ENCODE measurements around the gene C1QTNF5.

C1QTNF5 gene

GRCh38 chr11:119329320-119329719 is 11.4 kb downstream of the C1QTNF5 start:
- H3K4me3 ChIP-seq (ENCODE audit: low read depth in 1 of 2, low read length in 2 of 2): no peak overlapping the region
- H3K36me3 ChIP-seq (ENCODE audit: control insufficient read depth in 1 of 2, insufficient read depth in 2 of 2, low read length in 2 of 2): no peaks in the 10 kb centered on the region
- H3K9me3 ChIP-seq (ENCODE audit: control insufficient read depth in 1 of 2, low read length in 2 of 2): no peaks in the 10 kb centered on the region
- H3K4me1 ChIP-seq (ENCODE audit: control insufficient read depth in 1 of 2, insufficient read depth in 2 of 2, low read length in 2 of 2): no peaks in the 10 kb centered on the region
- H3K27me3 ChIP-seq (ENCODE audit: low read depth, low read length): no peaks in the 10 kb centered on the region
- no peak overlapping the region for H3K27ac ChIP-seq (ENCODE audit: low read length)

GRCh38 chr11:119324189-119324588 is 16.5 kb downstream of the C1QTNF5 start:
- H3K36me3 ChIP-seq (ENCODE audit: control insufficient read depth in 1 of 2, insufficient read depth in 2 of 2, low read length in 2 of 2): no peaks in the 10 kb centered on the region
- peaks cover 9 to 25% of the 10 kb centered on the region in 2 donors for H3K4me1 ChIP-seq (ENCODE audit: control insufficient read depth in 1 of 2, insufficient read depth in 2 of 2, low read length in 2 of 2)
- no peak overlapping the region for H3K27ac ChIP-seq (ENCODE audit: low read length)
- no peak overlapping the region for H3K4me3 ChIP-seq (ENCODE audit: low read depth in 1 of 2, low read length in 2 of 2)
- H3K9me3 ChIP-seq (ENCODE audit: control insufficient read depth in 1 of 2, low read length in 2 of 2): no peaks in the 10 kb centered on the region
- H3K27me3 ChIP-seq (ENCODE audit: low read depth, low read length): peaks cover 4% of the 10 kb centered on the region

GRCh38 chr11:119323532-119324033 is 17.1 kb downstream of the C1QTNF5 start:
- Histone ChIP-seq H3K36me3 (ENCODE audit: control insufficient read depth in 1 of 2, insufficient read depth in 2 of 2, low read length in 2 of 2) (no peaks in the 10 kb centered on the region), H3K27ac (ENCODE audit: low read length) (no peak overlapping the region), H3K27me3 (ENCODE audit: low read depth, low read length) (peaks cover 7% of the 10 kb centered on the region), H3K4me3 (ENCODE audit: low read depth in 1 of 2, low read length in 2 of 2) (no peak overlapping the region), H3K9me3 (ENCODE audit: control insufficient read depth in 1 of 2, low read length in 2 of 2) (no peaks in the 10 kb centered on the region), H3K4me1 (ENCODE audit: control insufficient read depth in 1 of 2, insufficient read depth in 2 of 2, low read length in 2 of 2) (peaks cover 9 to 30% of the 10 kb centered on the region in 2 donors)

GRCh38 chr11:119322921-119323531 is 17.7 kb downstream of the C1QTNF5 start:
- Histone ChIP-seq H3K4me1 (ENCODE audit: control insufficient read depth in 1 of 2, insufficient read depth in 2 of 2, low read length in 2 of 2) (peaks cover 11 to 35% of the 10 kb centered on the region in 2 donors), H3K27ac (ENCODE audit: low read length) (no peak overlapping the region)

GRCh38 chr11:119322360-119322739 is 18.3 kb downstream of the C1QTNF5 start:
- H3K27ac ChIP-seq (ENCODE audit: low read length): peak overlapping the region; percentile 45
- peaks cover 13 to 41% of the 10 kb centered on the region in 2 donors for H3K4me1 ChIP-seq (ENCODE audit: control insufficient read depth in 1 of 2, insufficient read depth in 2 of 2, low read length in 2 of 2)

More at GRCh38 chr11:119322921-119323531, 17.7 kb downstream of the C1QTNF5 start:
- Histone ChIP-seq H3K27me3 (ENCODE audit: low read depth, low read length) (peaks cover 8% of the 10 kb centered on the region), H3K9me3 (ENCODE audit: control insufficient read depth in 1 of 2, low read length in 2 of 2) (no peaks in the 10 kb centered on the region), H3K4me3 (ENCODE audit: low read depth in 1 of 2, low read length in 2 of 2) (no peak overlapping the region), H3K36me3 (ENCODE audit: control insufficient read depth in 1 of 2, insufficient read depth in 2 of 2, low read length in 2 of 2) (no peaks in the 10 kb centered on the region)

GRCh38 chr11:119320776-119321524 is 19.7 kb downstream of the C1QTNF5 start:
- peaks cover 13% of the 10 kb centered on the region for H3K27me3 ChIP-seq (ENCODE audit: low read depth, low read length)
- H3K4me1 ChIP-seq (ENCODE audit: control insufficient read depth in 1 of 2, insufficient read depth in 2 of 2, low read length in 2 of 2): peaks cover 13 to 50% of the 10 kb centered on the region in 2 donors

More at GRCh38 chr11:119322360-119322739, 18.3 kb downstream of the C1QTNF5 start:
- Histone ChIP-seq H3K36me3 (ENCODE audit: control insufficient read depth in 1 of 2, insufficient read depth in 2 of 2, low read length in 2 of 2) (no peaks in the 10 kb centered on the region), H3K4me3 (ENCODE audit: low read depth in 1 of 2, low read length in 2 of 2) (peak overlapping the region in 1 of 2 donors; percentile 21), H3K27me3 (ENCODE audit: low read depth, low read length) (peaks cover 8% of the 10 kb centered on the region), H3K9me3 (ENCODE audit: control insufficient read depth in 1 of 2, low read length in 2 of 2) (no peaks in the 10 kb centered on the region)

GRCh38 chr11:119320240-119320775 is 20.4 kb downstream of the C1QTNF5 start:
- H3K9me3 ChIP-seq (ENCODE audit: control insufficient read depth in 1 of 2, low read length in 2 of 2): no peaks in the 10 kb centered on the region
- H3K4me1 ChIP-seq (ENCODE audit: control insufficient read depth in 1 of 2, insufficient read depth in 2 of 2, low read length in 2 of 2): peaks cover 13 to 50% of the 10 kb centered on the region in 2 donors
- H3K27me3 ChIP-seq (ENCODE audit: low read depth, low read length): peaks cover 20% of the 10 kb centered on the region
- H3K27ac ChIP-seq (ENCODE audit: low read length): peak overlapping the region; percentile 94
- peak overlapping the region; percentile 63 to 68 for H3K4me3 ChIP-seq (ENCODE audit: low read depth in 1 of 2, low read length in 2 of 2)
- H3K36me3 ChIP-seq (ENCODE audit: control insufficient read depth in 1 of 2, insufficient read depth in 2 of 2, low read length in 2 of 2): no peaks in the 10 kb centered on the region

More at GRCh38 chr11:119320776-119321524, 19.7 kb downstream of the C1QTNF5 start:
- H3K4me3 ChIP-seq (ENCODE audit: low read depth in 1 of 2, low read length in 2 of 2): peak overlapping the region; percentile 63 to 68
- no peaks in the 10 kb centered on the region for H3K9me3 ChIP-seq (ENCODE audit: control insufficient read depth in 1 of 2, low read length in 2 of 2)
- H3K36me3 ChIP-seq (ENCODE audit: control insufficient read depth in 1 of 2, insufficient read depth in 2 of 2, low read length in 2 of 2): no peaks in the 10 kb centered on the region
- peak overlapping the region; percentile 94 for H3K27ac ChIP-seq (ENCODE audit: low read length)

- H3K36me3 ChIP-seq (ENCODE audit: control insufficient read depth in 1 of 2, insufficient read depth in 2 of 2, low read length in 2 of 2): peaks cover 0 to 1% of the 10 kb centered on the region in 2 donors
- peaks cover 21% of the 10 kb centered on the region for H3K27me3 ChIP-seq (ENCODE audit: low read depth, low read length)
- H3K4me1 ChIP-seq (ENCODE audit: control insufficient read depth in 1 of 2, insufficient read depth in 2 of 2, low read length in 2 of 2): peaks cover 13 to 51% of the 10 kb centered on the region in 2 donors
- peak overlapping the region in 1 of 2 donors; percentile 15 for H3K4me3 ChIP-seq (ENCODE audit: low read depth in 1 of 2, low read length in 2 of 2)
- H3K9me3 ChIP-seq (ENCODE audit: control insufficient read depth in 1 of 2, low read length in 2 of 2): no peaks in the 10 kb centered on the region
- peak overlapping the region; percentile 94 for H3K27ac ChIP-seq (ENCODE audit: low read length)
These were observed 20.9 kb downstream of the C1QTNF5 start for GRCh38 chr11:119319700-119320239.

GRCh38 chr11:119319136-119319699 is 21.5 kb downstream of the C1QTNF5 start:
- H3K4me1 ChIP-seq (ENCODE audit: control insufficient read depth in 1 of 2, insufficient read depth in 2 of 2, low read length in 2 of 2): peaks cover 13 to 57% of the 10 kb centered on the region in 2 donors
- H3K27me3 ChIP-seq (ENCODE audit: low read depth, low read length): peaks cover 21% of the 10 kb centered on the region

GRCh38 chr11:119318240-119319135 is 22.2 kb downstream of the C1QTNF5 start:
- H3K36me3 ChIP-seq (ENCODE audit: control insufficient read depth in 1 of 2, insufficient read depth in 2 of 2, low read length in 2 of 2): peaks cover 0 to 10% of the 10 kb centered on the region in 2 donors
- peaks cover 13 to 64% of the 10 kb centered on the region in 2 donors for H3K4me1 ChIP-seq (ENCODE audit: control insufficient read depth in 1 of 2, insufficient read depth in 2 of 2, low read length in 2 of 2)
- H3K4me3 ChIP-seq (ENCODE audit: low read depth in 1 of 2, low read length in 2 of 2): peak overlapping the region; percentile 30 to 42
- H3K27me3 ChIP-seq (ENCODE audit: low read depth, low read length): peaks cover 21% of the 10 kb centered on the region
- H3K27ac ChIP-seq (ENCODE audit: low read length): peak overlapping the region; percentile 94
- H3K9me3 ChIP-seq (ENCODE audit: control insufficient read depth in 1 of 2, low read length in 2 of 2): no peaks in the 10 kb centered on the region

More at GRCh38 chr11:119319136-119319699, 21.5 kb downstream of the C1QTNF5 start:
- Histone ChIP-seq H3K36me3 (ENCODE audit: control insufficient read depth in 1 of 2, insufficient read depth in 2 of 2, low read length in 2 of 2) (peaks cover 0 to 7% of the 10 kb centered on the region in 2 donors), H3K4me3 (ENCODE audit: low read depth in 1 of 2, low read length in 2 of 2) (peak overlapping the region in 1 of 2 donors; percentile 15), H3K27ac (ENCODE audit: low read length) (peak overlapping the region; percentile 94), H3K9me3 (ENCODE audit: control insufficient read depth in 1 of 2, low read length in 2 of 2) (no peaks in the 10 kb centered on the region)
